SHP77 treated with DMSO at 0.1 percent for 48 hours (cell line): ENCODE data around the gene RIIAD1.
"Not testable (repeated sequence)": the region's sequence is repeated elsewhere in the genome, so short reads cannot be mapped to it uniquely, and the experiment has no call there.

ENCODE experiments used
- DNase-seq: peaks from one replicate; lab custom pipeline; 2025; lab: John Stamatoyannopoulos, UW

RIIAD1 gene

GRCh38 chr1:151737026-151737425 is 15.7 kb downstream of the RIIAD1 start:
- no peak for DNase-seq

- DNase-seq = no peak
These were observed 16.2 kb downstream of the RIIAD1 start for GRCh38 chr1:151737479-151737878.

- DNase-seq = no peak
These were observed 18.5 kb downstream of the RIIAD1 start for GRCh38 chr1:151739590-151740355.

GRCh38 chr1:151741516-151741915 is 20.2 kb downstream of the RIIAD1 start:
- DNase-seq = no peak

GRCh38 chr1:151756291-151756690 is 35.0 kb downstream of the RIIAD1 start:
- no peak for DNase-seq

- DNase-seq = no peak
These were observed 37.9 kb downstream of the RIIAD1 start for GRCh38 chr1:151759241-151759640.

GRCh38 chr1:151760597-151761385 is 39.5 kb downstream of the RIIAD1 start:
- no peak for DNase-seq

- DNase-seq = peak; percentile 93
These were observed 41.9 kb downstream of the RIIAD1 start, which contains the start of gene MRPL9 for GRCh38 chr1:151762941-151763921. Gene MRPL9 (minus strand): TSS chr1:151763496. CDS start chr1:151763479, 17 bp downstream.

GRCh38 chr1:151763990-151764389 is 42.7 kb downstream of the RIIAD1 start:
- no peak for DNase-seq

- DNase-seq = not testable (repeated sequence)
These were observed 47.2 kb downstream of the RIIAD1 start for GRCh38 chr1:151768351-151769066.

- DNase-seq = not testable (repeated sequence)
These were observed 47.9 kb downstream of the RIIAD1 start for GRCh38 chr1:151769270-151769669.

- no peak for DNase-seq
These were observed 52.4 kb downstream of the RIIAD1 start for GRCh38 chr1:151773702-151774101.

GRCh38 chr1:151774256-151774922 is 53.1 kb downstream of the RIIAD1 start:
- DNase-seq = no peak

- no peak for DNase-seq
These were observed 54.8 kb downstream of the RIIAD1 start for GRCh38 chr1:151775894-151776664.

GRCh38 chr1:151776665-151777062 is 55.3 kb downstream of the RIIAD1 start:
- DNase-seq = no peak

- no peak for DNase-seq
These were observed 56.0 kb downstream of the RIIAD1 start for GRCh38 chr1:151777317-151777716.
